Tibial nerve (tissue), 4 donors: Measurements from ENCODE around the gene SBK2. TPM values are rescaled to one million over a fixed set of nuclear protein-coding genes. Genes with fewer than 3 reads are reported as not detected.

Experiments
- DNase-seq, 2 donors: peaks; one replicate each; pipeline ENCODE4 v3.0.0-alpha.2; 2019; ENCODE audit warnings: low spot score in 2 of 2
- H3K27ac ChIP-seq, 4 donors: fragments of 200-600 bp; sonication (generic) in 3 of 4; one replicate each; pipeline ENCODE4 v1.5.1; 2017 to 2019; ENCODE audit warnings: mild to moderate bottlenecking in 1 of 4
- H3K27me3 ChIP-seq, 2 donors: fragments of 200-600 bp; sonication (generic) in 1 of 2; one replicate each; pipeline versions ENCODE4 v1.5.1 to v1.6.0; 2017 to 2019
- H3K36me3 ChIP-seq, 3 donors: fragments of 200-600 bp; sonication (generic); one replicate each; pipeline ENCODE4 v1.5.1; 2018 to 2019
- H3K4me1 ChIP-seq, 4 donors: fragments of 200-600 bp; sonication (generic) in 3 of 4; one replicate each; pipeline ENCODE4 v1.5.1; 2017 to 2019
- H3K4me3 ChIP-seq, 4 donors: fragments of 200-600 bp; sonication (generic) in 3 of 4; one replicate each; pipeline ENCODE4 v1.5.1; 2017 to 2019; ENCODE audit warnings: mild to moderate bottlenecking in 1 of 4, moderate library complexity in 1 of 4
- H3K9me3 ChIP-seq, 4 donors: fragments of 200-600 bp; sonication (generic) in 3 of 4; one replicate each; pipeline ENCODE4 v1.5.1; 2017 to 2019
- EP300 ChIP-seq, 2 donors: sonication (generic); formaldehyde crosslinking; IDR thresholded peaks; one replicate each; pipeline ENCODE4 v1.6.1; 2017; ENCODE audit warnings: antibody characterized with exemption in 2 of 2, mild to moderate bottlenecking in 1 of 2
- POLR2A ChIP-seq, 2 donors: fragments of 450-650 bp; IDR thresholded peaks; one replicate each; pipeline ENCODE4 v1.6.1; 2017; ENCODE audit warnings: antibody characterized with exemption in 2 of 2, mild to moderate bottlenecking in 2 of 2, moderate library complexity in 2 of 2
- WGBS, 2 donors: methylation state at CpG; one replicate each; pipeline ENCODE4 v1.1.5; 2018; 5-methylcytosine and 5-hydroxymethylcytosine counted together
- total RNA-seq, 4 donors: library from RNA; depleted of rRNA; stranded (reverse); fragments of >200 nt; gene quantifications; one replicate each; pipeline ENCODE4 v1.1.0, GENCODE V29; 2016
- TF ChIP-seq, protein P1 (sequence below), 5 experiments: fragments of 200-600 bp in 3 of 5; fragments of 450-650 bp in 2 of 5; sonication (generic) in 3 of 5; IDR thresholded peaks; one replicate each; pipeline ENCODE4 v1.5.1; 2016 to 2019; ENCODE audit warnings: antibody characterized with exemption in 5 of 5, mild to moderate bottlenecking in 3 of 5, moderate library complexity in 2 of 5

SBK2 gene
- total RNA-seq, 4 donors from 2014 or later: not detected

DNA sequence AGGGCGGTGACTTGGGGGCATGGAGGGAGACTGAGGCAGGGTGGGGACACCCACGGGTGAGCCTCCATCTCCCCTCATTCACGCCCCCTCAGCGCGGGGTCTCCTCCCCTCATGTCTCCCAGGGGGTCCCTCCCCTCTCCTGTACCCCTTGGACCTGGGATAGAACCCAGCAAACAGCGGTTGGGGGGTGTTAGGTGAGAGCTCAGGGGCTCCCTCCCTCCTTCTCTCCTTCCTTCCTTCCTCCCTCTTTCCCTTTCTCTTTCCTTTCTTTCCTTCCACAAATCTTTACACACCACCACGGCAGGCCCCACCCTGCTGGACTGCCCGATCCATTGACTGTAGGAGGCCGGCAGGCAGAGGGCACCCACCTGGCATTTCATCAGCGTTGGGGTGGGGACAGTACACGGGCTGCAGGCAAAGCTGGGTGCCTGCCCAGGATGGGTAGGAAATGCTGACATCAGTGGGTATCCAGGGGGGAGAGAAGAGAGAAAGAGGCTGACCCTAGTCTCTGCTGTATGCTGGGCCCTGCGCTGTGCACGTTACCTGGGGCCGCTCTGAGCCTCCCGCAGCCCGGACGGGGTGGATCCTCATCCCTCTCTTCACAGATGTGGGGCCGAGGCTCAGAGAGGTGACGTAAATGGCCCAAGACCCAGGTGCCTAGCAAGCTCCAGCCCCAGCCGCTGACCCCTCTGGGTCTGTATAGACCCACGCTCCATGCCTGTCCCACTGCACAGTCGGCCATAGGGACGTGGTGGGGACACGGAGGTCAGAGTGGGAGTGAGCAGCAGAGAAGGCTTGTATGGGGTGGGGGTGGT is 45.2 kb downstream of the SBK2 start:
- Histone ChIP-seq H3K9me3 (no peaks in the 10 kb centered on the region), H3K36me3 (no peaks in the 10 kb centered on the region), H3K27me3 (no peaks in the 10 kb centered on the region), H3K27ac (peak overlapping the region in 3 of 4 donors; percentile 44 to 93 (median 77)), H3K4me1 (peaks cover 0 to 87% (median 24%) of the 10 kb centered on the region in 4 donors), H3K4me3 (no peak overlapping the region)
- 59 to 69% methylated on average over 23 of the region's 24 CpGs for WGBS, 2 donors
- no peak for DNase-seq
- TF ChIP-seq EP300 (IDR thresholded peaks at IDR 0.05) (no peak), POLR2A (IDR thresholded peaks at IDR 0.05) (no peak)
- TF ChIP-seq, protein P1, sequence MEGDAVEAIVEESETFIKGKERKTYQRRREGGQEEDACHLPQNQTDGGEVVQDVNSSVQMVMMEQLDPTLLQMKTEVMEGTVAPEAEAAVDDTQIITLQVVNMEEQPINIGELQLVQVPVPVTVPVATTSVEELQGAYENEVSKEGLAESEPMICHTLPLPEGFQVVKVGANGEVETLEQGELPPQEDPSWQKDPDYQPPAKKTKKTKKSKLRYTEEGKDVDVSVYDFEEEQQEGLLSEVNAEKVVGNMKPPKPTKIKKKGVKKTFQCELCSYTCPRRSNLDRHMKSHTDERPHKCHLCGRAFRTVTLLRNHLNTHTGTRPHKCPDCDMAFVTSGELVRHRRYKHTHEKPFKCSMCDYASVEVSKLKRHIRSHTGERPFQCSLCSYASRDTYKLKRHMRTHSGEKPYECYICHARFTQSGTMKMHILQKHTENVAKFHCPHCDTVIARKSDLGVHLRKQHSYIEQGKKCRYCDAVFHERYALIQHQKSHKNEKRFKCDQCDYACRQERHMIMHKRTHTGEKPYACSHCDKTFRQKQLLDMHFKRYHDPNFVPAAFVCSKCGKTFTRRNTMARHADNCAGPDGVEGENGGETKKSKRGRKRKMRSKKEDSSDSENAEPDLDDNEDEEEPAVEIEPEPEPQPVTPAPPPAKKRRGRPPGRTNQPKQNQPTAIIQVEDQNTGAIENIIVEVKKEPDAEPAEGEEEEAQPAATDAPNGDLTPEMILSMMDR (IDR thresholded peaks at IDR 0.05): no peak

DNA sequence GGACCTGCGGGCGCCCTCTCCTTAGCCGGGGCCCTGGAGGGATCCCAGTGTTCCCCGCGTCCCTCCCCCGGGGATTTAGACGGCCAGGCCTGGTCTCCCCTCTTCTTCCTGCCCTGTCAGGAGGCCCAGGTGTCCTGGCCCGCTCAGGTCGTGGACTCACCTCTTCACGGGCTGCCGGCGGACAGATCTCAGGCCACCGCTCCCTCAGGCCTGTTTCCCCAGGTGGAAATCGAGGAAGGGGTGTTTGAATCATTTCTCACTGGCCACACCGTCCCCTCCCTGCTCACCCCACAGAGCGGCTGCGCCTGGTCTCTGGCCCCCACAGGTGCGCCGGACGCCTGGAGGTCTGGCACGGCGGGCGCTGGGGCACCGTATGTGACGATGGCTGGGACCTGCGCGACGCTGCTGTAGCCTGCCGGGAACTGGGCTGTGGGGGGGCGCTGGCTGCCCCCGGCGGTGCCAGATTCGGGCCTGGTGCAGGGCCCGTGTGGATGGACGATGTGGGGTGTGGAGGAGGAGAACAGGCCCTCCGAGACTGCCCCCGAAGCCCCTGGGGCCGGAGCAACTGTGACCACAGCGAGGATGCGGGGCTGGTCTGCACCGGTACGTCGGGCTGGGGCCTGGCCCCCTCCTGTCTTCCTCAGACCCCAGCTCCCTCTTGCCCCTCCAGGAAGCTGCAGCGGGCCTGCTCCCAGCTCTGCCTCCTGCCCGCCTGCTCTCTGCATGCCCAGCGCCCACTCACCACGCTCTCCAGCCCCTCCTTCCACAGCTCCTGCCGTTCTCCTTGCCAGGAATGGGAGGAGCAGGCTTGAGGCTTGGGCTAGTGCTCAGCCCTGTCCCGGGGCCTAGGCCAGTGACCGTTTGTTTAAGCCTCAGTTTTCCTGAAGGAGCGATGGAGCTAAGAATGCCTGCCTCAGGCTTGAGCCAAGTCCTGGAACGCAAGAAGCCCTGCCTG is 46.2 kb downstream of the SBK2 start:
- WGBS, 2 donors: 55 to 67% methylated on average over 14 to 52 of the region's 52 CpGs
- no peaks in the 10 kb centered on the region for H3K36me3 ChIP-seq
- no peak for TF ChIP-seq EP300 (IDR thresholded peaks at IDR 0.05)
- TF ChIP-seq, protein P1 (IDR thresholded peaks at IDR 0.05): no peak
- no peak for TF ChIP-seq POLR2A (IDR thresholded peaks at IDR 0.05)
- H3K9me3 ChIP-seq: no peaks in the 10 kb centered on the region
- DNase-seq: no peak
- H3K27me3 ChIP-seq: no peaks in the 10 kb centered on the region
- H3K27ac ChIP-seq: peak overlapping the region in 3 of 4 donors; percentile 44 to 93 (median 77)
- H3K4me3 ChIP-seq: no peak overlapping the region
- peaks cover 0 to 91% (median 33%) of the 10 kb centered on the region in 4 donors for H3K4me1 ChIP-seq

DNA sequence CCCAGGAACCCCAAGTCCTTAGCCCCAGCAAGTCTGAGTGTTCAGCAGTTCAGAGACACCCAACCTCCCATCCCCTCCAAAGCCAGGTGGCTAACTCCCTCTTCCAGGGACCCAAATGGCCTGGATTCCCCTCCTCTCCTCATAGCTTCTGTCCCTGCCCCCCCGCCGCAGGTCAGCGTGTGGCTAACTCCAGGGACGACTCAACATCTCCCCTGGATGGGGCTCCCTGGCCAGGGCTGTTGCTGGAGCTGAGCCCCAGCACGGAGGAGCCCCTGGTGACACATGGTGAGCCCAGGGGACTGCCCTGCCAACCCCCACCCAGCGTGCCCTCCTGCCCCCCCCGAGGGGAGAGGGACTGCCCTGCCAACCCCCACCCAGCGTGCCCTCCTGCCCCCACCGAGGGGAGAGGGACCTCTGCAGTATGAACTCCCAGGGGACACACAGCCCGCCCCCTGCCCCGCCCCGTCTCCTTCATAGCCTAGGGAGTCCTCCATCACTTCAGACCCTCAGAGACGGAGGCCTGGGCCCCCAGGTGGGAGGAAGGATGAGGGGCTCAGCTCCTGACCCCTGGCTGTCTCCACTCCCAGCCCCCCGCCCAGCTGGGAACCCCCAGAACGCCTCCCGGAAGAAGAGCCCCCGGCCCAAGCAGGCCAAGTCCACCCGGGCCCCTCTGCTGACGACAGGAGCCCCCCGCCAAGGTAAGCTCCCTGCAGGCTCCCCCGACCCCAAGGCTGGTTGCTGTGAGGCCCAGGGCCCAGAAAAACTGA is 47.0 kb downstream of the SBK2 start:
- Histone ChIP-seq H3K4me1 (peaks cover 0 to 99% (median 39%) of the 10 kb centered on the region in 4 donors), H3K4me3 (no peak overlapping the region), H3K9me3 (no peaks in the 10 kb centered on the region), H3K27me3 (no peaks in the 10 kb centered on the region), H3K27ac (peak overlapping the region; percentile 69 to 97 (median 82)), H3K36me3 (no peaks in the 10 kb centered on the region)
- no peak for DNase-seq
- WGBS, 2 donors: 71 to 73% methylated on average over 8 to 15 of the region's 21 CpGs
- TF ChIP-seq, protein P1 (IDR thresholded peaks at IDR 0.05): no peak
- TF ChIP-seq POLR2A (IDR thresholded peaks at IDR 0.05) (no peak), EP300 (IDR thresholded peaks at IDR 0.05) (no peak)

DNA sequence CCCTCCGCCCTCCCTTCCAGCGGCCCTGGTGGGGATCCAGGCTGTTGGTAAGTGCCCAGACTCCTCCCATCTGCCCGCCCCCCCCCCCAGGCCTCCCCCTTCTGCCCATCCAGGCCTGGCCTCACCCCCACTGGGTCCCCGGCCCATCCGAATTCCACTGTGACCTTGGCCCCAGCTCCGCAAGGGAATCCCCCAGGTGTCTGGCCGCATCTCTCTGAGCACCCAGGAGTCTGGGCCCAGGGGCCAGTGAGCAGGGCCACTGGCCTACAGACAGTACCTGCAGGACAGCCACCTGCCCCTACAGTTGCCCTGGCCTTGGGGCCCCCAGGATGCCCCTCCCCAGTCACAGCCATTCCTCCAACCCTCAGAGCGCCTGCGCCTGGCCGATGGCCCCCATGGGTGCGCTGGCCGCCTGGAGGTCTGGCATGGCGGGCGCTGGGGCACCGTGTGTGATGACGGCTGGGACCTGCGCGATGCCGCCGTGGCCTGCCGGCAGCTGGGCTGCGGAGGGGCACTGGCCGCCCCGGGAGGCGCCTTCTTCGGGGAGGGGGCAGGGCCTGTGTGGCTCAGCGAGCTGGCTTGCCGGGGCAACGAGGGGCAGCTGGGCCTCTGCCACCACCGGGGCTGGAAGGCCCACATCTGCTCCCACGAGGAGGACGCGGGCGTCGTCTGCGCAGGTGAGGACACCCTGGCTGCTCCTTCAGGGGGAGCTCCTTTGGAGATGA is 47.8 kb downstream of the SBK2 start:
- H3K4me3 ChIP-seq: no peak overlapping the region
- TF ChIP-seq, protein P1 (IDR thresholded peaks at IDR 0.05): no peak
- TF ChIP-seq EP300 (IDR thresholded peaks at IDR 0.05) (no peak), POLR2A (IDR thresholded peaks at IDR 0.05) (no peak)
- peaks cover 0 to 99% (median 46%) of the 10 kb centered on the region in 4 donors for H3K4me1 ChIP-seq
- H3K36me3 ChIP-seq: no peaks in the 10 kb centered on the region
- no peak for DNase-seq
- H3K9me3 ChIP-seq: no peaks in the 10 kb centered on the region
- H3K27me3 ChIP-seq: no peaks in the 10 kb centered on the region
- WGBS, 2 donors: 69% methylated on average over 24 of the region's 36 CpGs; no CpG with 5 or more reads in 1 of the 2 donors
- peak overlapping the region; percentile 69 to 97 (median 82) for H3K27ac ChIP-seq
